ENCODE measurements around the gene HHATL. TPM values are rescaled to one million over a fixed set of nuclear protein-coding genes. Genes with fewer than 3 reads are reported as not detected.
A peak's percentile ranks its signal among the peaks of the same experiment; 100 is the strongest.
"Not testable (repeated sequence)": the region's sequence is repeated elsewhere in the genome, so short reads cannot be mapped to it uniquely, and the experiment has no call there.

HHATL gene
- total RNA-seq, 1 donor from 2014 or later = not detected

- Histone ChIP-seq H3K36me3 (ENCODE audit: control insufficient read depth, insufficient read depth, low read length) (no peaks in the 10 kb centered on the region), H3K4me3 (ENCODE audit: low read depth, low read length) (no peak overlapping the region), H3K27me3 (ENCODE audit: control insufficient read depth, insufficient read depth, low read length) (peaks cover 2% of the 10 kb centered on the region)
- FAIRE-seq (no peak), DNase-seq (ENCODE audit: low read depth) (no peak)
- TF ChIP-seq CTCF (IDR thresholded peaks at IDR 0.05; ENCODE audit: insufficient read depth, low read length, severe bottlenecking) = no peak
Observed at GRCh38 chr3:42728668-42729364, 26.2 kb upstream of the HHATL start.

- FAIRE-seq (no peak), DNase-seq (ENCODE audit: low read depth) (no peak)
- no peak for TF ChIP-seq CTCF (IDR thresholded peaks at IDR 0.05; ENCODE audit: insufficient read depth, low read length, severe bottlenecking)
- peaks cover 2% of the 10 kb centered on the region for H3K27me3 ChIP-seq (ENCODE audit: control insufficient read depth, insufficient read depth, low read length)
- no peak overlapping the region for H3K4me3 ChIP-seq (ENCODE audit: low read depth, low read length)
- no peaks in the 10 kb centered on the region for H3K36me3 ChIP-seq (ENCODE audit: control insufficient read depth, insufficient read depth, low read length)
Observed at GRCh38 chr3:42728056-42728455, 25.5 kb upstream of the HHATL start.

- FAIRE-seq (no peak), DNase-seq (ENCODE audit: low read depth) (no peak)
- H3K36me3 ChIP-seq (ENCODE audit: control insufficient read depth, insufficient read depth, low read length) = no peaks in the 10 kb centered on the region
Observed at GRCh38 chr3:42725454-42725853, 22.9 kb upstream of the HHATL start.

GRCh38 chr3:42723219-42723618 lies 20.6 kb upstream of the HHATL start:
- DNase-seq (ENCODE audit: low read depth) (peak; percentile 59), FAIRE-seq (no peak)
- no peak for TF ChIP-seq CTCF (IDR thresholded peaks at IDR 0.05; ENCODE audit: insufficient read depth, low read length, severe bottlenecking)

More at GRCh38 chr3:42725454-42725853, 22.9 kb upstream of the HHATL start:
- Histone ChIP-seq H3K4me3 (ENCODE audit: low read depth, low read length) (no peak overlapping the region), H3K27me3 (ENCODE audit: control insufficient read depth, insufficient read depth, low read length) (no peaks in the 10 kb centered on the region)
- TF ChIP-seq CTCF (IDR thresholded peaks at IDR 0.05; ENCODE audit: insufficient read depth, low read length, severe bottlenecking) = no peak

GRCh38 chr3:42722442-42722841 lies 19.8 kb upstream of the HHATL start:
- H3K4me3 ChIP-seq (ENCODE audit: low read depth, low read length); H3K27me3 ChIP-seq (ENCODE audit: control insufficient read depth, insufficient read depth, low read length); DNase-seq (ENCODE audit: low read depth); FAIRE-seq; H3K36me3 ChIP-seq (ENCODE audit: control insufficient read depth, insufficient read depth, low read length): not testable (repeated sequence)

More at GRCh38 chr3:42723219-42723618, 20.6 kb upstream of the HHATL start:
- Histone ChIP-seq H3K27me3 (ENCODE audit: control insufficient read depth, insufficient read depth, low read length) (no peaks in the 10 kb centered on the region), H3K36me3 (ENCODE audit: control insufficient read depth, insufficient read depth, low read length) (no peaks in the 10 kb centered on the region), H3K4me3 (ENCODE audit: low read depth, low read length) (no peak overlapping the region)

- no peaks in the 10 kb centered on the region for H3K27me3 ChIP-seq (ENCODE audit: control insufficient read depth, insufficient read depth, low read length)
- FAIRE-seq = no peak
- no peak overlapping the region for H3K4me3 ChIP-seq (ENCODE audit: low read depth, low read length)
- H3K36me3 ChIP-seq (ENCODE audit: control insufficient read depth, insufficient read depth, low read length) = no peaks in the 10 kb centered on the region
- TF ChIP-seq CTCF (IDR thresholded peaks at IDR 0.05; ENCODE audit: insufficient read depth, low read length, severe bottlenecking) = no peak
- DNase-seq (ENCODE audit: low read depth) = no peak
Observed at GRCh38 chr3:42721690-42722089, 19.1 kb upstream of the HHATL start.
